GM15510 (cell line): ENCODE data around the gene HPS6.

ENCODE experiments used
- POLR2A ChIP-seq: IDR thresholded peaks from 3 replicates; pipeline ENCODE4 v1.6.1; 2011; ENCODE audit warnings: borderline replicate concordance; ENCODE audit not compliant: insufficient read length; ENCODE audit errors: extremely low read depth

HPS6 gene

GRCh38 chr10:102067091-102067916 is 2.2 kb downstream of the HPS6 start:
- TF ChIP-seq POLR2A = no peak

GRCh38 chr10:102068216-102068615 is 3.1 kb downstream of the HPS6 start:
- no peak for TF ChIP-seq POLR2A

- no peak for TF ChIP-seq POLR2A
Measured at GRCh38 chr10:102069071-102069470, 3.9 kb downstream of the HPS6 start.

GRCh38 chr10:102072673-102073527 is 7.8 kb downstream of the HPS6 start:
- TF ChIP-seq POLR2A = no peak

GRCh38 chr10:102083541-102083940 is 18.4 kb downstream of the HPS6 start:
- no peak for TF ChIP-seq POLR2A

- TF ChIP-seq POLR2A = no peak
Measured at GRCh38 chr10:102085336-102085735, 20.2 kb downstream of the HPS6 start.

GRCh38 chr10:102086196-102086595 is 21.0 kb downstream of the HPS6 start:
- TF ChIP-seq POLR2A = no peak

- TF ChIP-seq POLR2A = no peak
Measured at GRCh38 chr10:102090772-102091171, 25.6 kb downstream of the HPS6 start.

- no peak for TF ChIP-seq POLR2A
Measured at GRCh38 chr10:102096449-102096848, 31.3 kb downstream of the HPS6 start.

- no peak for TF ChIP-seq POLR2A
Measured at GRCh38 chr10:102101152-102101551, 36.0 kb downstream of the HPS6 start.

- no peak for TF ChIP-seq POLR2A
Measured at GRCh38 chr10:102102421-102102820, 37.3 kb downstream of the HPS6 start.

GRCh38 chr10:102106998-102107397 is 41.8 kb downstream of the HPS6 start:
- no peak for TF ChIP-seq POLR2A

GRCh38 chr10:102109166-102110116 is 44.3 kb downstream of the HPS6 start:
- TF ChIP-seq POLR2A = no peak

- TF ChIP-seq POLR2A = no peak
Measured at GRCh38 chr10:102111276-102111675, 46.1 kb downstream of the HPS6 start.
